Smooth muscle cell (in vitro differentiated cells): ENCODE measurements around the gene TNS1. TPM values are rescaled to one million over a fixed set of nuclear protein-coding genes. Genes with fewer than 3 reads are reported as not detected.

Source experiments
- DNase-seq: peaks from one replicate; lab custom pipeline; 2025; ENCODE audit not compliant: unreplicated experiment; lab: John Stamatoyannopoulos, UW
- H2AFZ ChIP-seq: fragments of 200-600 bp; sonication (generic); 2 replicates; pipeline ENCODE4 v1.6.0; 2016; ENCODE audit warnings: antibody characterized with exemption, low read depth, mild to moderate bottlenecking
- H3F3A ChIP-seq: fragments of 200-600 bp; sonication (generic); 2 replicates; pipeline ENCODE4 v1.6.0; 2017; ENCODE audit warnings: antibody characterized with exemption, low read depth
- H3K27ac ChIP-seq: fragments of 200-600 bp; sonication (generic); 2 replicates; pipeline ENCODE4 v1.5.1; 2016; ENCODE audit warnings: low read depth, mild to moderate bottlenecking
- H3K27me3 ChIP-seq: fragments of 200-600 bp; sonication (generic); 2 replicates; pipeline ENCODE4 v1.6.1; 2016; ENCODE audit warnings: low read depth, mild to moderate bottlenecking
- H3K36me3 ChIP-seq: fragments of 200-600 bp; sonication (generic); 2 replicates; pipeline ENCODE4 v1.5.1; 2016; ENCODE audit warnings: low read depth
- H3K4me1 ChIP-seq: fragments of 200-600 bp; sonication (generic); 2 replicates; pipeline ENCODE4 v1.5.1; 2016; ENCODE audit warnings: low read depth
- H3K4me2 ChIP-seq: fragments of 200-600 bp; sonication (generic); 2 replicates; pipeline ENCODE4 v1.6.0; 2016; ENCODE audit warnings: mild to moderate bottlenecking
- H3K4me3 ChIP-seq: fragments of 200-600 bp; sonication (generic); 2 replicates; pipeline ENCODE4 v1.5.1; 2016; ENCODE audit warnings: mild to moderate bottlenecking
- H3K79me2 ChIP-seq: fragments of 200-600 bp; sonication (generic); 2 replicates; pipeline ENCODE4 v1.6.0; 2016; ENCODE audit warnings: low read depth, mild to moderate bottlenecking
- H3K9ac ChIP-seq: fragments of 200-600 bp; sonication (generic); 2 replicates; pipeline ENCODE4 v1.6.0; 2016; ENCODE audit warnings: low read depth
- H3K9me3 ChIP-seq: fragments of 200-600 bp; sonication (generic); replicated peaks from 2 replicates; pipeline ENCODE4 v1.5.1; 2016; ENCODE audit warnings: low read depth
- H4K20me1 ChIP-seq: fragments of 200-600 bp; sonication (generic); 2 replicates; pipeline ENCODE4 v1.6.0; 2016; ENCODE audit warnings: low read depth
- WGBS: methylation state at CpG from one replicate; pipeline ENCODE4 v1.1.7; 2016; ENCODE audit warnings: low lambda C conversion rate; 5-methylcytosine and 5-hydroxymethylcytosine counted together
- polyA plus RNA-seq: library from polyadenylated mRNA; unstranded; fragments of >200 nt; fragmentation: Nextera tagmentation; extraction: Ambion mirVana; gene quantifications from 2 replicates; pipeline ENCODE4 v1.2.1, GENCODE V29; 2016
- total RNA-seq: library from RNA; depleted of rRNA; stranded (reverse); fragments of >200 nt; gene quantifications from 2 replicates; pipeline ENCODE4 v1.2.3, GENCODE V29; 2014
- TF ChIP-seq, protein P1 (sequence below): fragments of 200-600 bp; sonication (generic); IDR thresholded peaks from 2 replicates; pipeline ENCODE4 v1.5.1; 2017; ENCODE audit warnings: borderline replicate concordance, mild to moderate bottlenecking, antibody characterized with exemption; ENCODE audit not compliant: insufficient read depth, poor library complexity, severe bottlenecking

TNS1 gene
- total and polyA plus RNA-seq, 2 experiments from 2014 or later, result 52.3 to 61.5 TPM

DNA sequence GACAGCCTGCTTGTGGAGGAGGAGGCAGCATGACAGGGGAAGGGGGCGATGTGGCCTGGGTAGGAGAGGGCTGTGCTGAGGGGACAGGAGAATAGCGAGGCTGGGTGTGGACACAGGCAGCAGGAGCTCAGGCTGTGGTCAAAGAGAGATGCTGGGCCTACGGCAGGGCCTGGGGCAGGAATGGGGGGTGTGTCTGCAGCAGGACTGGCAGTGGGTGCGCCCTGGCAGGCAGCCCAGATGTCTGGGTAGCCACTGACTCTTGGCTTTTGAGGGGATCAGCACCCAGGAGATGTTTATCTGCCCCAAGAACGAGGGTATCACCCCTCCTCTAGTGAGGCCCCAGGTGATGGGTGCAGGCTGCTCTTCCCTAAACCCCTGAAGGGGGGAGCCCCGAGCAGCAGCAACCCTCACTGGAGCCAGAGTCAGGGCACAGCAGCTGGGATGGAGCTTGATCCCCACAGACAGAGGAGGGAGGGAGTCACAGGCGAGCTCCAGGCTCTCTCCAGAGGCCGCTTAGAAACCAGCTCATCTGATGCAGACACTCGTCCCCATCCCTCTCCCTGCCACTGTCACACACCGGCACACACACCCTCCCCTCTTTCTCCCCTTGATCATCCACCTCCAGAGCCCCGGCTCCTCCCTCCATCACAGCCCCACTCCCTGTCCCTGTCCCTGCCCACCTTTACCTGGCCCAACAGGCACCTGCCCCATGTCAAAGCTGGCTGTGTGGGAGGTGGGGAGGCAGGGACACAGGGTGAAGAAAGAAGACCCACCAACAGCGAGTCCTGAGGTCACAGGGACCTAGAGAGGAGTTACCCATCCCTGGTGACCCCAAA is 29.8 kb upstream of the TNS1 start:
- Histone ChIP-seq H3F3A (peaks cover 10% of the 10 kb centered on the region), H3K36me3 (no peaks in the 10 kb centered on the region), H3K4me2 (no peak overlapping the region), H4K20me1 (no peaks in the 10 kb centered on the region), H3K9me3 (no peaks in the 10 kb centered on the region), H3K27ac (no peak overlapping the region), H3K79me2 (no peaks in the 10 kb centered on the region), H2AFZ (no peak overlapping the region), H3K27me3 (peaks cover 11% of the 10 kb centered on the region), H3K4me3 (no peak overlapping the region), H3K4me1 (peaks cover 8% of the 10 kb centered on the region), H3K9ac (no peak overlapping the region)
- DNase-seq, result no peak
- 55% methylated on average over 11 of the region's 12 CpGs for WGBS
- TF ChIP-seq, protein P1, sequence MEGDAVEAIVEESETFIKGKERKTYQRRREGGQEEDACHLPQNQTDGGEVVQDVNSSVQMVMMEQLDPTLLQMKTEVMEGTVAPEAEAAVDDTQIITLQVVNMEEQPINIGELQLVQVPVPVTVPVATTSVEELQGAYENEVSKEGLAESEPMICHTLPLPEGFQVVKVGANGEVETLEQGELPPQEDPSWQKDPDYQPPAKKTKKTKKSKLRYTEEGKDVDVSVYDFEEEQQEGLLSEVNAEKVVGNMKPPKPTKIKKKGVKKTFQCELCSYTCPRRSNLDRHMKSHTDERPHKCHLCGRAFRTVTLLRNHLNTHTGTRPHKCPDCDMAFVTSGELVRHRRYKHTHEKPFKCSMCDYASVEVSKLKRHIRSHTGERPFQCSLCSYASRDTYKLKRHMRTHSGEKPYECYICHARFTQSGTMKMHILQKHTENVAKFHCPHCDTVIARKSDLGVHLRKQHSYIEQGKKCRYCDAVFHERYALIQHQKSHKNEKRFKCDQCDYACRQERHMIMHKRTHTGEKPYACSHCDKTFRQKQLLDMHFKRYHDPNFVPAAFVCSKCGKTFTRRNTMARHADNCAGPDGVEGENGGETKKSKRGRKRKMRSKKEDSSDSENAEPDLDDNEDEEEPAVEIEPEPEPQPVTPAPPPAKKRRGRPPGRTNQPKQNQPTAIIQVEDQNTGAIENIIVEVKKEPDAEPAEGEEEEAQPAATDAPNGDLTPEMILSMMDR, result no peak

DNA sequence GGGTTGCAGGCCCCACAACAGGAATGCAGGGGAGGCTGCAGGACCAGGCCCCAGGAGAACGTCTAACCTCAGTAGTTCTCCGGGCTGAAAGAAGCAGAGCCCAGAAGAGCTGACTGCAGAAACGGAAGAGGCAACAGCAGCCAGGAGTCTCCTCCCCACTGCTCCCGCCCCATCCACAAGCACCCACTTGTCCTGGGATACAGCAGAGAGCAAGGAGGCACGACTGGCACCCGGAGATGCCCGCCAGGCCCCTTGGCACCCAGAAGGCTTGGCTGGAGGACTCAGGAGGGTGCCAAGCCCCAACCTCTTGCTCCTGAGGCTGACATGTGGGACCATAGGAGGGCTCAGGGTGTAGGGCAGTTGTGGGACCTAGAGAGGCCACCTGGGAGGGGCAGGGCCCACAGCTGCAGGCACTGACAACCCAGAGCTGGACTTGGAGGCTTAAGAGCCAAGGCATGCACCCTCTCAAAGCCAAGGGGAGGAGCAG is 29.0 kb upstream of the TNS1 start:
- WGBS, result 82% methylated on average over 7 of the region's 7 CpGs
- no peaks in the 10 kb centered on the region for H3K9me3 ChIP-seq
- no peak overlapping the region for H2AFZ ChIP-seq
- no peak for DNase-seq
- H3K27ac ChIP-seq, result no peak overlapping the region
- no peaks in the 10 kb centered on the region for H3K36me3 ChIP-seq
- no peak overlapping the region for H3K9ac ChIP-seq
- H3K4me1 ChIP-seq, result peaks cover 8% of the 10 kb centered on the region
- no peak overlapping the region for H3K4me3 ChIP-seq
- no peak overlapping the region for H3K4me2 ChIP-seq
- peaks cover 10% of the 10 kb centered on the region for H3F3A ChIP-seq
- TF ChIP-seq, protein P1, result no peak
- no peaks in the 10 kb centered on the region for H4K20me1 ChIP-seq
- H3K27me3 ChIP-seq, result peaks cover 7% of the 10 kb centered on the region
- H3K79me2 ChIP-seq, result no peaks in the 10 kb centered on the region

DNA sequence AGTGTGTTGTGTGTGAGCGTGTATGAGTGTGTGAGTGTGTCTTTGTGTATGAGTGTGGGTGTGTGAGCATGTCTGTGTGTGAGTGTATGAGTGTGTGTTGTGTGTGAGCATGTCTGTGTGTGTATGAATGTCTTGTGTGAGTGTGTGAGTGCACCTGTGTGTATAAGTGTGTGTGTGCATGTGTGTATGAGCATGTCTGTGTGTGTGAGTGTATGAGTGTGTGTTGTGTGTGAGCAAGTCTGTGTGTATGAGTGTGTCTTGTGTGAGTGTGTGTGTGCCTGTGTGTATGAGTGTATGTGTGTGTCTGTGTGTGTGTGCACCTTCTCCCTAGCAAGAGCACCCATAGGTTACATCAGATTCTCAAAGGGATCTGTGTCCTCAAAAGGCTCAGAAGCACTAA is 28.5 kb upstream of the TNS1 start:
- Histone ChIP-seq H3K27me3 (peaks cover 7% of the 10 kb centered on the region), H3K4me3 (no peak overlapping the region), H3K27ac (no peak overlapping the region), H3K36me3 (no peaks in the 10 kb centered on the region), H3K4me1 (peaks cover 8% of the 10 kb centered on the region), H4K20me1 (no peaks in the 10 kb centered on the region), H3K9ac (no peak overlapping the region), H3F3A (peaks cover 10% of the 10 kb centered on the region), H2AFZ (no peak overlapping the region), H3K79me2 (no peaks in the 10 kb centered on the region), H3K4me2 (no peak overlapping the region), H3K9me3 (no peaks in the 10 kb centered on the region)
- TF ChIP-seq, protein P1, result no peak
- DNase-seq, result no peak
- WGBS, result 100% methylated on average over 1 of the region's 1 CpG
